B cell (primary cell): ENCODE data around the gene MED12L. TPM values are rescaled to one million over a fixed set of nuclear protein-coding genes. Genes with fewer than 3 reads are reported as not detected.

Experiments used
- ATAC-seq: fragments of 200-7000 bp; cut with Tn5 transposase; one replicate; pipeline ENCODE4 v1.10.0; 2021; ENCODE audit warnings: low read depth, mild to moderate bottlenecking, moderate number of reproducible peaks, moderate library complexity
- CTCF ChIA-PET: fragments of 350-600 bp; sonication (Branson Sonifier 250); formaldehyde crosslinking; loops from one replicate; lab custom pipeline; 2021; ENCODE audit warnings: antibody characterized with exemption, inconsistent platforms; lab: Charles Lee
- POLR2A ChIA-PET: fragments of 350-600 bp; sonication (Branson Sonifier 250); formaldehyde crosslinking; loops from one replicate; lab custom pipeline; 2021; ENCODE audit warnings: antibody characterized with exemption; lab: Charles Lee
- DNase-seq: peaks from one replicate; pipeline ENCODE4 v3.0.0; 2013
- H2AFZ ChIP-seq: 2 replicates; pipeline ENCODE4 v1.6.1; 2012; ENCODE audit warnings: mild to moderate bottlenecking, low read depth, low read length; ENCODE audit not compliant: insufficient read depth, poor library complexity, severe bottlenecking
- H3K27ac ChIP-seq, 2 donors: 1 replicate in 1 of 2; 2 replicates in 1 of 2; pipeline ENCODE4 v1.5.1; 2012 to 2013; ENCODE audit warnings: low read length in 2 of 2, mild to moderate bottlenecking in 2 of 2, moderate library complexity in 1 of 2
- H3K27me3 ChIP-seq, 4 experiments: fragments of 200-600 bp in 1 of 4; sonication (generic) in 1 of 4; replicated peaks in 1 of 4; 1 replicate in 2 of 4; 2 replicates in 2 of 4; pipeline versions ENCODE4 v1.6.1 to v1.7.0; 2013 to 2016; ENCODE audit warnings: low read length in 3 of 4, mild to moderate bottlenecking in 2 of 4, mixed read lengths in 1 of 4, moderate library complexity in 1 of 4; ENCODE audit not compliant: insufficient read depth in 4 of 4, control insufficient read depth in 3 of 4; ENCODE audit errors: control extremely low read depth in 1 of 4
- H3K36me3 ChIP-seq, 2 experiments: replicated peaks in 1 of 2; 1 replicate in 1 of 2; 2 replicates in 1 of 2; pipeline versions ENCODE4 v1.6.1 to v1.7.1; 2013; ENCODE audit warnings: low read length in 1 of 2; ENCODE audit not compliant: insufficient read depth in 2 of 2, control insufficient read depth in 1 of 2; ENCODE audit errors: control extremely low read depth in 1 of 2, extremely low read depth in 1 of 2
- H3K4me1 ChIP-seq, 2 donors: fragments of 200-600 bp in 1 of 2; sonication (generic) in 1 of 2; 1 replicate in 1 of 2; 2 replicates in 1 of 2; pipeline versions ENCODE4 v1.5.1 to v1.6.1; 2013 to 2017; ENCODE audit warnings: low read length in 2 of 2; ENCODE audit not compliant: control insufficient read depth in 2 of 2, insufficient read depth in 2 of 2
- H3K4me2 ChIP-seq: replicated peaks from 2 replicates; pipeline ENCODE3; 2012; ENCODE audit warnings: mild to moderate bottlenecking, low read depth, low read length; ENCODE audit not compliant: poor library complexity, severe bottlenecking
- H3K4me3 ChIP-seq, 5 experiments: fragments of 200-600 bp in 1 of 5; sonication (generic) in 1 of 5; 1 replicate in 3 of 5; 2 replicates in 2 of 5; pipeline versions ENCODE4 v1.5.1 to v1.7.0; 2011 to 2016; ENCODE audit warnings: low read length in 4 of 5, mild to moderate bottlenecking in 4 of 5, low read depth in 2 of 5, control low read depth in 1 of 5, moderate library complexity in 1 of 5; ENCODE audit not compliant: insufficient read depth in 1 of 5; ENCODE audit errors: control extremely low read depth in 1 of 5, extremely low read depth in 1 of 5
- H3K79me2 ChIP-seq: fragments of 200-600 bp; sonication (generic); one replicate; pipeline ENCODE4 v1.6.0; 2016; ENCODE audit warnings: low read length; ENCODE audit not compliant: control insufficient read depth, insufficient read depth
- H3K9ac ChIP-seq: fragments of 200-600 bp; sonication (generic); 2 replicates; pipeline ENCODE4 v1.6.1; 2017; ENCODE audit warnings: mild to moderate bottlenecking, low read length, moderate library complexity
- H3K9me3 ChIP-seq, 3 donors: one replicate each; pipeline versions ENCODE4 v1.6.1 to v1.7.1; 2013; ENCODE audit warnings: low read length in 2 of 3; ENCODE audit not compliant: control insufficient read depth in 2 of 3, insufficient read depth in 1 of 3; ENCODE audit errors: control extremely low read depth in 1 of 3
- H4K20me1 ChIP-seq: 2 replicates; pipeline ENCODE4 v1.6.0; 2012; ENCODE audit warnings: mild to moderate bottlenecking, low read length; ENCODE audit not compliant: insufficient read depth, control insufficient read depth, poor library complexity, severe bottlenecking
- H3K27ac Mint-ChIP-seq: one replicate; pipeline ENCODE4 v1.8.0; 2021; ENCODE audit warnings: mixed read lengths
- H3K27me3 Mint-ChIP-seq: one replicate; pipeline ENCODE4 v1.8.0; 2021; ENCODE audit warnings: mixed read lengths
- H3K4me1 Mint-ChIP-seq: one replicate; pipeline ENCODE4 v1.8.0; 2021; ENCODE audit warnings: mixed read lengths
- H3K4me3 Mint-ChIP-seq: one replicate; pipeline ENCODE4 v1.8.0; 2021; ENCODE audit warnings: mixed read lengths
- H3K9me3 Mint-ChIP-seq: one replicate; pipeline ENCODE4 v1.8.0; 2022; ENCODE audit warnings: mixed read lengths; ENCODE audit not compliant: insufficient read depth
- CTCF ChIP-seq: fragments of 200-600 bp; IDR thresholded peaks from one replicate; pipeline ENCODE4 v1.8.0; 2022; ENCODE audit warnings: antibody characterized with exemption, mild to moderate bottlenecking
- EZH2 ChIP-seq: IDR thresholded peaks from 2 replicates; pipeline ENCODE4 v1.6.1; 2012; ENCODE audit warnings: borderline replicate concordance, low read depth, mild to moderate bottlenecking, moderate library complexity, low read length; ENCODE audit not compliant: insufficient read depth, poor library complexity, severe bottlenecking
- WGBS: methylation state at CpG from one replicate; pipeline ENCODE4 v1.1.5; 2013; ENCODE audit warnings: missing lambda C conversion rate; ENCODE audit not compliant: insufficient coverage; 5-methylcytosine and 5-hydroxymethylcytosine counted together
- intact Hi-C: fragments of 100-400 bp; cut with micrococcal nuclease; formaldehyde crosslinking; loops from one replicate; pipeline ENCODE4 v1.10.0; 2022
- polyA plus RNA-seq: library from polyadenylated mRNA; depleted of rRNA; stranded (reverse); fragments of >200 nt; gene quantifications from 2 replicates; pipeline ENCODE4 v1.2.3, GENCODE V29; 2012
- total RNA-seq, 2 donors: library from RNA; stranded (reverse); fragments of 120-200 nt in 1 of 2; gene quantifications; 1 replicate in 1 of 2; 2 replicates in 1 of 2; pipeline versions ENCODE4 v1.2.3 to v1.2.4, GENCODE V29; 2013 to 2022

MED12L gene
- total and polyA plus RNA-seq, 2 donors (not counting 1 experiment from before 2014, with no cell fraction given): 0.07 to 0.30 TPM

- Histone ChIP-seq H3K4me3 (no peak overlapping the region), H3K9ac (no peak overlapping the region), H3K9me3 (no peaks in the 10 kb centered on the region), H3K4me2 (no peak overlapping the region), H3K36me3 (no peaks in the 10 kb centered on the region), H4K20me1 (no peaks in the 10 kb centered on the region), H3K4me1 (no peaks in the 10 kb centered on the region), H2AFZ (no peak overlapping the region), H3K79me2 (no peaks in the 10 kb centered on the region), H3K27ac (no peak overlapping the region), H3K27me3 (peaks cover 0 to 2% (median 0%) of the 10 kb centered on the region in 4 experiments)
- ChIA-PET CTCF (interaction anchor here (0.6 kb wide), 1 partner anchor 70 kb away, joined by 3 read pairs; no protein-coding TSS in a partner anchor), POLR2A (no interaction called here)
- no peaks in the 10 kb centered on the region for H3K4me1 Mint-ChIP-seq
- H3K27ac Mint-ChIP-seq: no peak overlapping the region
- DNase-seq (no peak), ATAC-seq (no peak)
- WGBS: 100% methylated on average over 2 of the region's 4 CpGs
- peaks cover 2% of the 10 kb centered on the region for H3K27me3 Mint-ChIP-seq
- no peaks in the 10 kb centered on the region for H3K9me3 Mint-ChIP-seq
- TF ChIP-seq EZH2 (no peak), CTCF (no peak)
- intact Hi-C loops: no loop called here
- H3K4me3 Mint-ChIP-seq: no peak overlapping the region
Observed at GRCh38 chr3:151037746-151038477, 47.6 kb upstream of the MED12L start.

- TF ChIP-seq CTCF: no peak
- no peak for TF ChIP-seq EZH2
- Histone ChIP-seq H2AFZ (no peak overlapping the region), H3K27ac (no peak overlapping the region), H3K9ac (no peak overlapping the region), H3K4me3 (no peak overlapping the region), H3K9me3 (no peaks in the 10 kb centered on the region), H4K20me1 (no peaks in the 10 kb centered on the region), H3K36me3 (no peaks in the 10 kb centered on the region), H3K4me2 (no peak overlapping the region), H3K79me2 (no peaks in the 10 kb centered on the region), H3K27me3 (peaks cover 0 to 4% (median 0%) of the 10 kb centered on the region in 4 experiments), H3K4me1 (no peaks in the 10 kb centered on the region)
- CTCF ChIA-PET: no interaction called here
- no peaks in the 10 kb centered on the region for H3K9me3 Mint-ChIP-seq
- no peak overlapping the region for H3K4me3 Mint-ChIP-seq
- no peak overlapping the region for H3K27ac Mint-ChIP-seq
- H3K27me3 Mint-ChIP-seq: peaks cover 14% of the 10 kb centered on the region
- DNase-seq (no peak), ATAC-seq (no peak)
- POLR2A ChIA-PET: no interaction called here
- intact Hi-C loops: no loop called here
- no CpG with 5 or more reads among the region's 1 CpG for WGBS
- no peaks in the 10 kb centered on the region for H3K4me1 Mint-ChIP-seq
Observed at GRCh38 chr3:151044706-151045105, 40.8 kb upstream of the MED12L start.
